H1 (cell line): ENCODE results near the gene SH2D5.

ENCODE experiments used
- CBX5 ChIP-seq: fragments of 300-800, 300-1000 bp; sonication (generic); IDR thresholded peaks from 2 replicates; pipeline ENCODE4 v1.7.1; 2016; ENCODE audit warnings: antibody characterized with exemption, low read length, low read depth
- CEBPB ChIP-seq: IDR thresholded peaks from 2 replicates; pipeline ENCODE4 v1.6.1; 2012; ENCODE audit warnings: low read depth, low read length
- CTCF ChIP-seq, 3 experiments: IDR thresholded peaks; 1 replicate in 2 of 3; 2 replicates in 1 of 3; pipeline versions ENCODE4 v1.5.1 to v1.6.1; 2011; ENCODE audit warnings: low read length in 3 of 3, mild to moderate bottlenecking in 3 of 3, inconsistent platforms in 2 of 3, low read depth in 1 of 3, moderate library complexity in 1 of 3; ENCODE audit not compliant: insufficient read depth in 1 of 3; ENCODE audit errors: control extremely low read depth in 1 of 3
- EP300 ChIP-seq, 2 experiments: IDR thresholded peaks; 1 replicate in 1 of 2; 2 replicates in 1 of 2; pipeline ENCODE4 v1.6.1; 2011 to 2012; ENCODE audit warnings: low read depth in 2 of 2, low read length in 2 of 2, mild to moderate bottlenecking in 2 of 2, borderline replicate concordance in 1 of 2, inconsistent platforms in 1 of 2, moderate library complexity in 1 of 2
- JUND ChIP-seq: IDR thresholded peaks from 2 replicates; pipeline ENCODE4 v1.6.1; 2011; ENCODE audit warnings: mild to moderate bottlenecking, improper control_type of control experiment, low read length
- MAFK ChIP-seq: IDR thresholded peaks from 2 replicates; pipeline ENCODE4 v1.6.1; 2012; ENCODE audit warnings: low read depth, mild to moderate bottlenecking, improper control_type of control experiment, low read length
- PHF8 ChIP-seq: fragments of 200-600 bp; sonication (generic); conservative IDR thresholded peaks from 2 replicates; pipeline ENCODE4 v1.7.1; 2012; ENCODE audit warnings: low read depth, mild to moderate bottlenecking, inconsistent platforms, low read length, moderate library complexity
- POLR2AphosphoS5 ChIP-seq: IDR thresholded peaks from 2 replicates; pipeline ENCODE4 v1.6.1; 2011; ENCODE audit warnings: low read depth, low read length
- RNF2 ChIP-seq: fragments of 200-900, 300-1000 bp; sonication (generic); IDR thresholded peaks from 2 replicates; pipeline ENCODE4 v1.7.1; 2016; ENCODE audit warnings: borderline replicate concordance, low read depth, mild to moderate bottlenecking, antibody characterized with exemption, low read length; ENCODE audit not compliant: poor library complexity, severe bottlenecking; ENCODE audit errors: missing control alignments
- SP2 ChIP-seq: IDR thresholded peaks from 2 replicates; pipeline ENCODE4 v1.6.1; 2012; ENCODE audit warnings: mild to moderate bottlenecking, low read length, inconsistent platforms
- TAF1 ChIP-seq: IDR thresholded peaks from 2 replicates; pipeline ENCODE4 v1.6.1; 2011; ENCODE audit warnings: mild to moderate bottlenecking, low read depth, low read length
- TCF12 ChIP-seq: IDR thresholded peaks from 2 replicates; pipeline ENCODE4 v1.6.1; 2011; ENCODE audit warnings: low read depth, mild to moderate bottlenecking, low read length
- TEAD4 ChIP-seq: IDR thresholded peaks from 2 replicates; pipeline ENCODE4 v1.6.1; 2012; ENCODE audit warnings: low read depth, low read length, inconsistent platforms, mixed read lengths

- TF ChIP-seq CTCF (IDR thresholded peaks at IDR 0.05; ENCODE audit: control extremely low read depth in 1 of 3, insufficient read depth in 1 of 3, low read depth in 1 of 3, low read length in 3 of 3) (no peak), POLR2AphosphoS5 (no peak), CBX5 (no peak), MAFK (no peak), CEBPB (no peak), TAF1 (no peak), TCF12 (no peak), TEAD4 (no peak), EP300 (IDR thresholded peaks at IDR 0.05; ENCODE audit: borderline replicate concordance in 1 of 2, low read depth in 2 of 2, low read length in 2 of 2) (no peak), JUND (no peak), RNF2 (no peak), SP2 (no peak), PHF8 (no peak)
These were observed 31.8 kb downstream of the SH2D5 start for GRCh38 chr1:20700636-20701215.
